Suprapubic skin (tissue), 4 donors: Measurements from ENCODE around the gene ATP1B2. TPM values are rescaled to one million over a fixed set of nuclear protein-coding genes. Genes with fewer than 3 reads are reported as not detected.
"Not testable (repeated sequence)": the region's sequence is repeated elsewhere in the genome, so short reads cannot be mapped to it uniquely, and the experiment has no call there.

Source experiments
- DNase-seq, 2 donors: peaks; one replicate each; pipeline ENCODE4 v3.0.0-alpha.2; 2019; ENCODE audit warnings: low spot score in 2 of 2
- H3K27ac ChIP-seq: fragments of 200-600 bp; sonication (generic); one replicate; pipeline ENCODE4 v1.5.1; 2019
- H3K27me3 ChIP-seq: fragments of 200-600 bp; sonication (generic); one replicate; pipeline ENCODE4 v1.5.1; 2019
- H3K36me3 ChIP-seq: fragments of 200-600 bp; sonication (generic); one replicate; pipeline ENCODE4 v1.5.1; 2019
- H3K4me1 ChIP-seq: fragments of 200-600 bp; sonication (generic); one replicate; pipeline ENCODE4 v1.5.1; 2019
- H3K4me3 ChIP-seq: fragments of 200-600 bp; sonication (generic); one replicate; pipeline ENCODE4 v1.5.1; 2019; ENCODE audit warnings: mild to moderate bottlenecking
- H3K9me3 ChIP-seq: fragments of 200-600 bp; sonication (generic); one replicate; pipeline ENCODE4 v1.5.1; 2019
- CTCF ChIP-seq, 2 donors: fragments of 200-600 bp in 1 of 2; fragments of 450-650 bp in 1 of 2; sonication (generic) in 1 of 2; IDR thresholded peaks; one replicate each; pipeline ENCODE4 v1.5.1; 2016 to 2019; ENCODE audit warnings: antibody characterized with exemption in 2 of 2, mild to moderate bottlenecking in 1 of 2, moderate library complexity in 1 of 2
- EP300 ChIP-seq: sonication (generic); formaldehyde crosslinking; IDR thresholded peaks from one replicate; pipeline ENCODE4 v1.6.1; 2017; ENCODE audit warnings: antibody characterized with exemption
- POLR2A ChIP-seq, 2 donors: fragments of 450-650 bp; IDR thresholded peaks; one replicate each; pipeline ENCODE4 v1.6.1; 2017; ENCODE audit warnings: antibody characterized with exemption in 2 of 2, mild to moderate bottlenecking in 2 of 2, moderate library complexity in 2 of 2
- POLR2AphosphoS5 ChIP-seq, 3 donors: sonication (generic); formaldehyde crosslinking; IDR thresholded peaks; one replicate each; pipeline ENCODE4 v1.6.1; 2017; ENCODE audit warnings: antibody characterized with exemption in 3 of 3
- WGBS: methylation state at CpG from one replicate; pipeline ENCODE4 v1.1.5; 2018; 5-methylcytosine and 5-hydroxymethylcytosine counted together
- total RNA-seq, 4 donors: library from RNA; depleted of rRNA; stranded (reverse); fragments of >200 nt; gene quantifications; one replicate each; pipeline ENCODE4 v1.1.0, GENCODE V29; 2016

The ATP1B2 gene
- total RNA-seq, 4 donors from 2014 or later = 0.49 to 4.2 (median 0.74) TPM

DNA sequence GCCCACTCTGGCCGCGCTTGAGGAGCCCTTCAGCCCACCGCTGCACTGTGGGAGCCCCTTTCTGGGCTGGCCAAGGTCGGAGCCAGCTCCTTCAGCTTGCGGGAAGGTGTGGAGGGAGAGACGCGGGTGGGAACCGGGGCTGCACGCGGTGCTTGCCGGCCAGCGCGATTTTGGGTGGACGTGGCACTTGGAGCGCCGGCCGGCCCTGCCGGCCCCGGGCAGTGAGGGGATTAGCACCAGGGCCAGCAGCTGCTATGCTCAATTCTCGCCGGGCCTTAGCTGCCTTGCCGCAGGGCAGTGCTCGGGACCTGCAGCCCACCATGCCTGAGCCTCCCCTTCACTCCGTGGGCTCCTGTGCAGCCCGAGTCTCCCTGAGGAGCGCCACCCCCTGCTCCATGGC is 9.9 kb upstream of the ATP1B2 start:
- Histone ChIP-seq H3K4me3 (no peak overlapping the region), H3K9me3 (no peaks in the 10 kb centered on the region), H3K27ac (no peak overlapping the region), H3K4me1 (no peaks in the 10 kb centered on the region), H3K36me3 (no peaks in the 10 kb centered on the region), H3K27me3 (no peaks in the 10 kb centered on the region)
- WGBS = 95% methylated on average over 10 of the region's 26 CpGs
- TF ChIP-seq POLR2A (IDR thresholded peaks at IDR 0.05) (no peak), CTCF (IDR thresholded peaks at IDR 0.05) (no peak), POLR2AphosphoS5 (IDR thresholded peaks at IDR 0.05) (no peak), EP300 (no peak)
- DNase-seq = no peak

DNA sequence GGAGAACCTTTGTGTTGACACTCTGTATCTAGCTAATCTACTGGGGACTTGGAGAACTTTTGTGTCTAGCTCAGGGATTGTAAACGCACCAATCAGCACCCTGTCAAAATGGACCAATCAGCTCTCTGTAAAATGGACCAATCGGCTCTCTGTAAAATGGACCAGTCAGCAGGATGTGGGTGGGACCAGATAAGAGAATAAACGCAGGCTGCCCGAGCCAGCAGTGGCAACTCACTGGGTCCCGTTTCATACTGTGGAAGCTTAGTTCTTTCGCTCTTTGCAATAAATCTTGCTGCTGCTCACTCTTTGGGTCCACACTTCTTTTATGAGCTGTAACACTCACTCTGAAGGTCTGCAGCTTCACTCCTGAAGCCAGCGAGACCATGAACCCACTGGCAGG is 9.1 kb upstream of the ATP1B2 start:
- not testable (repeated sequence) for H3K27me3 ChIP-seq, H3K36me3 ChIP-seq, DNase-seq, H3K4me1 ChIP-seq, H3K27ac ChIP-seq, H3K9me3 ChIP-seq, H3K4me3 ChIP-seq
- WGBS = 62% methylated on average over 7 of the region's 7 CpGs

DNA sequence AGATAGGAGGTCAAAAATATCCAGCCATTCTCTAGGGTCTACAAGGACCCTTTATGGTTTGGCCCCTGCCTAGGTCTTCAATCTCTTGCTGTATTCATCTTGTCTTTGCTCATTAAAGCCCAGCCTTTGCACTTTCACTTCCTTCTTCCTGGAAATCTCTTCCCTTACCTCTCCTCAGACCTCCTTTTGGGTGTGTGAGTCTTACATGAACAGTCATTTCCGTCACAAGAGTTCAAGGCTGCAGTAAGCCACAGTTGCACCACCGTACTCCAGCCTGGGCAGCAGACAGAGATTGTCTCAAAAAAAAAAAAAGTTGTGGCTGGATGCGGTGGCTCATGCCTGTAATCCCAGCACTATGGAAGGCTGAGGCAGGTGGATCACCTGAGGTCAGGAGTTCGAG is 6.0 kb upstream of the ATP1B2 start:
- no peaks in the 10 kb centered on the region for H3K4me1 ChIP-seq
- H3K9me3 ChIP-seq = no peaks in the 10 kb centered on the region
- peaks cover 5% of the 10 kb centered on the region for H3K27me3 ChIP-seq
- no peak for DNase-seq
- H3K27ac ChIP-seq = no peak overlapping the region
- 91% methylated on average over 4 of the region's 4 CpGs for WGBS
- H3K36me3 ChIP-seq = no peaks in the 10 kb centered on the region
- TF ChIP-seq EP300 (no peak), POLR2AphosphoS5 (IDR thresholded peaks at IDR 0.05) (no peak)
- H3K4me3 ChIP-seq = no peak overlapping the region

DNA sequence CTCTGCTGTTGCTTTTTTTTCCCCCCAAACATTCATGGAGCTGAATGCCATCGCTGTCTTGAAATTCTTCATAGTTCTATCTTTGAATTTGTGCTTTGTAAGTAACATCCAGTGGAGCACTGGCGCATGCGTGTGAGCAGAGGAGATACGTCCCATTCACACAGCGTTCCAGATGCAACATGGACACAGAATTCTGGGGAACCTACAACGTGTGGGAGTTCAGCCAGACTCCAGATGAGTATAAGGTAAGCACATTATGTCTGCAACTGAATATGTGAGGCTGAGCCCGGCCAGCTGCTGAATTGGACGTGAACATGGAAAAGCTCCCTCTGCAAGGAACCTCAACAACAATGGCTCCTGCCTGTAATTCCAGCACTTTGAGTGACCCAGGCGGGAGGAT is 4.3 kb upstream of the ATP1B2 start:
- Histone ChIP-seq H3K4me1 (peaks cover 16% of the 10 kb centered on the region), H3K9me3 (no peaks in the 10 kb centered on the region), H3K4me3 (no peak overlapping the region), H3K36me3 (no peaks in the 10 kb centered on the region), H3K27me3 (peaks cover 20% of the 10 kb centered on the region), H3K27ac (no peak overlapping the region)
- 71% methylated on average over 9 of the region's 9 CpGs for WGBS
- TF ChIP-seq EP300 (no peak), POLR2AphosphoS5 (IDR thresholded peaks at IDR 0.05) (no peak), CTCF (IDR thresholded peaks at IDR 0.05) (no peak), POLR2A (IDR thresholded peaks at IDR 0.05) (no peak)
- no peak for DNase-seq

GRCh38 chr17:7647018-7647417 is 3.7 kb upstream of the ATP1B2 start:
- TF ChIP-seq CTCF (IDR thresholded peaks at IDR 0.05) (no peak), EP300 (no peak), POLR2AphosphoS5 (IDR thresholded peaks at IDR 0.05) (no peak), POLR2A (IDR thresholded peaks at IDR 0.05) (no peak)
- H3K4me1 ChIP-seq = peaks cover 21% of the 10 kb centered on the region
- peaks cover 25% of the 10 kb centered on the region for H3K27me3 ChIP-seq
- no peaks in the 10 kb centered on the region for H3K9me3 ChIP-seq
- no peak overlapping the region for H3K27ac ChIP-seq
- H3K36me3 ChIP-seq = no peaks in the 10 kb centered on the region
- DNase-seq = no peak
- WGBS = 74% methylated on average over 4 of the region's 4 CpGs
- no peak overlapping the region for H3K4me3 ChIP-seq

- Histone ChIP-seq H3K9me3 (no peaks in the 10 kb centered on the region), H3K4me3 (peak overlapping the region; percentile 60), H3K4me1 (peaks cover 21% of the 10 kb centered on the region), H3K27me3 (peaks cover 40% of the 10 kb centered on the region), H3K36me3 (no peaks in the 10 kb centered on the region), H3K27ac (no peak overlapping the region)
- no peak for DNase-seq
- WGBS = 0% methylated on average over 13 of the region's 45 CpGs
- TF ChIP-seq POLR2AphosphoS5 (IDR thresholded peaks at IDR 0.05) (no peak), POLR2A (IDR thresholded peaks at IDR 0.05) (no peak), EP300 (no peak), CTCF (IDR thresholded peaks at IDR 0.05) (no peak)
Measured at GRCh38 chr17:7651097-7651664, 455 bp downstream of the ATP1B2 start.
